Kidney epithelial cell (primary cell): ENCODE results near the gene RUNX3. TPM values are rescaled to one million over a fixed set of nuclear protein-coding genes. Genes with fewer than 3 reads are reported as not detected.

Experiments
- DNase-seq: peaks from one replicate; pipeline ENCODE4 v3.0.0-alpha.2; 2010; ENCODE audit warnings: low read depth
- H3K27me3 ChIP-seq: 2 replicates; pipeline ENCODE4 v1.6.0; 2011; ENCODE audit warnings: low read length; ENCODE audit not compliant: control insufficient read depth, insufficient read depth
- H3K36me3 ChIP-seq: 2 replicates; pipeline ENCODE4 v1.5.1; 2011; ENCODE audit warnings: low read length; ENCODE audit not compliant: control insufficient read depth, insufficient read depth
- H3K4me3 ChIP-seq: 2 replicates; pipeline ENCODE4 v1.5.1; 2011; ENCODE audit warnings: low read depth, mild to moderate bottlenecking, control low read depth, low read length
- CTCF ChIP-seq: IDR thresholded peaks from 2 replicates; pipeline ENCODE4 v1.5.1; 2011; ENCODE audit warnings: mild to moderate bottlenecking, moderate library complexity, low read length, control low read depth, inconsistent platforms; ENCODE audit not compliant: insufficient read depth, poor library complexity, severe bottlenecking
- total RNA-seq: library from RNA; depleted of rRNA; stranded (reverse); fragments of >200 nt; gene quantifications from 2 replicates; pipeline ENCODE4 v1.2.3, GENCODE V29; 2015

The RUNX3 gene
- total RNA-seq, 1 donor from 2014 or later: 0.38 TPM

- no peak for DNase-seq
- no peak for TF ChIP-seq CTCF
- Histone ChIP-seq H3K4me3 (no peak overlapping the region), H3K36me3 (no peaks in the 10 kb centered on the region), H3K27me3 (peaks cover 75% of the 10 kb centered on the region)
These were observed 4.1 kb downstream of the RUNX3 start for GRCh38 chr1:24925963-24926362.

DNA sequence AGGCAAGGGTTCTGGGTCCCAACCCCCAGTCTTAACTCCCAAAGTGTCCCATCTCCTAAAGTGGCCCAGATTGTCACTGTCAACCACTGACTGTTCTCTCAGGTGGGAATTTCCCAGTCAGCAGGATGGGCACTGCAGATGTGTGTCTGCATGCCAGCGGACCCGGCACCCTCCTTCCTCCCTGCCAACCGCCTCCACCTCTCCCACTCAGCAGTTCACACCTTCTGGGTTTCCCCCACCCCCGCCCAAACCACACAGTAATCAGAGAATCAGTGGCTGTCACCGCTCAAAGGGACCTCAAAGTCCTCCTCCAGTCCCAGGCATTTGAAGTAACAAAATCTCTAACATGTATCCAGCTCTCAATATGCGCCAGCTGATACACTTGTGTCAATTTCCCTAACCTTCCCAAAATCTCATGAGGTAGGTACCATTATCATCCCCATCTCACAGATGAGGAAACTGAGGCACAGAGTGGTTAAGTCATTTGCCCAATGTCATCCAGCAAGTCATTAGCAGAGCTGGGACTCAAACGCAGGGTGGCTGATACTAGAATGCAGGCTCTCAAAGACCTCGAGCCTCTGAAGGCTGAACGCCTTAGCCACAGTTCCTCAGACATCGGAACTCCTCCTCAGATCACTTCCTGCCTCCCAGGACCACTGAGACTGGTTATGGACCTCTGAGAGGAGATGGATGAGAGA is 4.8 kb downstream of the RUNX3 start:
- Histone ChIP-seq H3K4me3 (no peak overlapping the region), H3K36me3 (no peaks in the 10 kb centered on the region), H3K27me3 (peaks cover 70% of the 10 kb centered on the region)
- no peak for TF ChIP-seq CTCF
- no peak for DNase-seq

GRCh38 chr1:24923485-24924113 is 6.5 kb downstream of the RUNX3 start:
- no peak overlapping the region for H3K4me3 ChIP-seq
- no peaks in the 10 kb centered on the region for H3K36me3 ChIP-seq
- no peak for DNase-seq
- TF ChIP-seq CTCF: no peak
- H3K27me3 ChIP-seq: peaks cover 66% of the 10 kb centered on the region

GRCh38 chr1:24921938-24922662 is 8.0 kb downstream of the RUNX3 start:
- Histone ChIP-seq H3K4me3 (no peak overlapping the region), H3K27me3 (peaks cover 55% of the 10 kb centered on the region), H3K36me3 (no peaks in the 10 kb centered on the region)
- no peak for TF ChIP-seq CTCF
- DNase-seq: no peak

DNA sequence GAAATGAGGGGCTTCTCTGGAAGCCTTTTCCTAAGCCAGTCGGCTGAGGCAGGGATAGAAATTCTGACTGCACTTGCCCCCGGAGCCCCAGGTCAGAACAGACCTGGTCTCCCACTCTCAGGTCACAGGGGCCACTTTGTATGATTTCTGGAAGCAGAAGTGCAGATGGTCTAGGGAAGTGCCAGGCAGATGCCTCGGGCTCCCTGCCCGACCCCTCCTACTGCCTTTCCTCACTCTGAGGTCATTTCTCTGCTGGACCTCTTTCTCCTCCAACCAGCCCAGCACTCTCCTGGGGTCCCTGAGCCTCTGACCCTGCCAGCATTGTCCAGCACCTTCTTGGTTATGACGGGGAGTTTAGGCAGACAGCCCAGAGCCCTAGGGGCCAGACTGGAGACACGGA is 8.7 kb downstream of the RUNX3 start:
- peaks cover 51% of the 10 kb centered on the region for H3K27me3 ChIP-seq
- no peak for TF ChIP-seq CTCF
- no peak overlapping the region for H3K4me3 ChIP-seq
- DNase-seq: no peak
- no peaks in the 10 kb centered on the region for H3K36me3 ChIP-seq
